H1 (cell line): ENCODE data around the gene NEGR1. TPM values are rescaled to one million over a fixed set of nuclear protein-coding genes. Genes with fewer than 3 reads are reported as not detected.

Experiments
- TBP ChIP-seq: IDR thresholded peaks from 2 replicates; pipeline ENCODE4 v1.6.1; 2011; ENCODE audit warnings: low read depth, low read length, improper control_type of control experiment
- TCF12 ChIP-seq: IDR thresholded peaks from 2 replicates; pipeline ENCODE4 v1.6.1; 2011; ENCODE audit warnings: low read depth, mild to moderate bottlenecking, low read length
- polyA plus RNA-seq, 7 experiments: library from polyadenylated mRNA; depleted of rRNA in 3 of 7; stranded (reverse) in 5 of 7; unstranded in 2 of 7; fragments of >200 nt in 5 of 7; fragments of 200-250 nt in 2 of 7; gene quantifications; 1 replicate in 5 of 7; 2 replicates in 1 of 7; 4 replicates in 1 of 7; pipeline versions ENCODE4 v1.2.1 to v1.2.3, GENCODE V29; 2011 to 2013; ENCODE audit warnings: missing spikeins in 2 of 7, mixed read lengths in 2 of 7
- total RNA-seq: library from RNA; stranded (reverse); fragmentation: NEBNext Ultra II Directional; extraction: Animal tissue kit (Norgen Biotek cat#: 25700); gene quantifications from 2 replicates; pipeline ENCODE4 v1.2.1, GENCODE V29; 2021

NEGR1 gene
- total and polyA plus RNA-seq, 2 of the 8 experiments (the other 6 are each of a cell fraction or from before 2014, with no cell fraction given), result 0.71 to 1.3 TPM

GRCh38 chr1:72122099-72122880 is 160.0 kb downstream of the NEGR1 start (continued):
- TF ChIP-seq TCF12 (no peak), TBP (no peak)
